Measurements from ENCODE around the gene E2F6.

Gene E2F6

DNA sequence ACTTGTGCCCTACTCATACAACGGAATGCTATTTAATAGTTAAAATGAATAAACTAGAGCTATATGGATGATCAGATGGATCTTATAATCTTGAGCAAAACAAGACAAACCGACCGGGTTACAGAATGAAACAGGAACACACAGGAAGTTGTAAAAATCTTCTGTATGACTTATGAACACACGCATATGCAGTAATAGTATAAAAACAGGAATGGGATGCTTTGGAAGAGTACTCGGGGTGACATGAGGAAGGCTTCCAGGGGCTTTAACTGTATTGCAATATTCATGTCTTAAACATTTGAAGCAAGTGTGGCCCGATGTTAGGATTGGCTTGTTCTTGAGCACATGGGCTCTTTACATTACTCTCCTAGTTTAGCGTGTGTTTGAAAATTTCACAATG is 14.9 kb upstream of the E2F6 start:
- Histone ChIP-seq H3K27ac (ENCODE audit: low read length) (no peak overlapping the region), H3K4me2 (ENCODE audit: insufficient read depth, low read length) (no peak overlapping the region)

GRCh38 chr2:11480406-11480805 is 14.4 kb upstream of the E2F6 start:
- Histone ChIP-seq H3K27me3 (ENCODE audit: insufficient read depth, low read length, poor library complexity) (no peaks in the 10 kb centered on the region), H3K36me3 (ENCODE audit: insufficient read depth, low read length) (no peaks in the 10 kb centered on the region), H3K4me1 (ENCODE audit: insufficient read depth, low read length) (no peaks in the 10 kb centered on the region), H3K4me3 (ENCODE audit: low read depth in 1 of 2, low read length in 2 of 2) (no peak overlapping the region), H3K9ac (ENCODE audit: low read depth, low read length) (no peak overlapping the region), H3K79me2 (ENCODE audit: insufficient read depth, low read length) (no peaks in the 10 kb centered on the region), H3K4me2 (ENCODE audit: insufficient read depth, low read length) (no peak overlapping the region), H3K27ac (ENCODE audit: low read length) (no peak overlapping the region), H2AFZ (ENCODE audit: low read depth, low read length) (no peak overlapping the region), H4K20me1 (ENCODE audit: insufficient read depth, low read length) (0 out of 2 replicates have a peak, but pooled peaks cover 2% of the 10 kb centered on the region), H3K9me3 (ENCODE audit: insufficient read depth, low read length, severe bottlenecking) (no peaks in the 10 kb centered on the region)
- TF ChIP-seq, protein P1, sequence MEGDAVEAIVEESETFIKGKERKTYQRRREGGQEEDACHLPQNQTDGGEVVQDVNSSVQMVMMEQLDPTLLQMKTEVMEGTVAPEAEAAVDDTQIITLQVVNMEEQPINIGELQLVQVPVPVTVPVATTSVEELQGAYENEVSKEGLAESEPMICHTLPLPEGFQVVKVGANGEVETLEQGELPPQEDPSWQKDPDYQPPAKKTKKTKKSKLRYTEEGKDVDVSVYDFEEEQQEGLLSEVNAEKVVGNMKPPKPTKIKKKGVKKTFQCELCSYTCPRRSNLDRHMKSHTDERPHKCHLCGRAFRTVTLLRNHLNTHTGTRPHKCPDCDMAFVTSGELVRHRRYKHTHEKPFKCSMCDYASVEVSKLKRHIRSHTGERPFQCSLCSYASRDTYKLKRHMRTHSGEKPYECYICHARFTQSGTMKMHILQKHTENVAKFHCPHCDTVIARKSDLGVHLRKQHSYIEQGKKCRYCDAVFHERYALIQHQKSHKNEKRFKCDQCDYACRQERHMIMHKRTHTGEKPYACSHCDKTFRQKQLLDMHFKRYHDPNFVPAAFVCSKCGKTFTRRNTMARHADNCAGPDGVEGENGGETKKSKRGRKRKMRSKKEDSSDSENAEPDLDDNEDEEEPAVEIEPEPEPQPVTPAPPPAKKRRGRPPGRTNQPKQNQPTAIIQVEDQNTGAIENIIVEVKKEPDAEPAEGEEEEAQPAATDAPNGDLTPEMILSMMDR (IDR thresholded peaks at IDR 0.05; ENCODE audit: borderline replicate concordance, extremely low read depth, low read length, poor library complexity, severe bottlenecking): no peak
- no peak for TF ChIP-seq EZH2 (IDR thresholded peaks at IDR 0.05; ENCODE audit: borderline replicate concordance, low read depth, low read length, severe bottlenecking)
- DNase-seq (no peak), ATAC-seq (ENCODE audit: insufficient read depth, low read depth) (no peak)

More for the DNA sequence above, 14.9 kb upstream of the E2F6 start:
- H3K4me3 ChIP-seq (ENCODE audit: low read depth in 1 of 2, low read length in 2 of 2): no peak overlapping the region
- H3K36me3 ChIP-seq (ENCODE audit: insufficient read depth, low read length): no peaks in the 10 kb centered on the region
- H2AFZ ChIP-seq (ENCODE audit: low read depth, low read length): no peak overlapping the region
- H3K4me1 ChIP-seq (ENCODE audit: insufficient read depth, low read length): no peaks in the 10 kb centered on the region
- H3K27me3 ChIP-seq (ENCODE audit: insufficient read depth, low read length, poor library complexity): no peaks in the 10 kb centered on the region
- no peak for DNase-seq
- H3K9ac ChIP-seq (ENCODE audit: low read depth, low read length): no peak overlapping the region
- ATAC-seq (ENCODE audit: insufficient read depth, low read depth): no peak
- TF ChIP-seq, protein P1 (IDR thresholded peaks at IDR 0.05; ENCODE audit: borderline replicate concordance, extremely low read depth, low read length, poor library complexity, severe bottlenecking): no peak
- no peak for TF ChIP-seq EZH2 (IDR thresholded peaks at IDR 0.05; ENCODE audit: borderline replicate concordance, low read depth, low read length, severe bottlenecking)
- H4K20me1 ChIP-seq (ENCODE audit: insufficient read depth, low read length): 0 out of 2 replicates have a peak, but pooled peaks cover 2% of the 10 kb centered on the region
- H3K9me3 ChIP-seq (ENCODE audit: insufficient read depth, low read length, severe bottlenecking): no peaks in the 10 kb centered on the region
- H3K79me2 ChIP-seq (ENCODE audit: insufficient read depth, low read length): no peaks in the 10 kb centered on the region

- 0 out of 2 replicates have a peak, but pooled peaks cover 2% of the 10 kb centered on the region for H4K20me1 ChIP-seq (ENCODE audit: insufficient read depth, low read length)
- no peaks in the 10 kb centered on the region for H3K27me3 ChIP-seq (ENCODE audit: insufficient read depth, low read length, poor library complexity)
- H3K4me1 ChIP-seq (ENCODE audit: insufficient read depth, low read length): no peaks in the 10 kb centered on the region
- H3K4me3 ChIP-seq (ENCODE audit: low read depth in 1 of 2, low read length in 2 of 2): no peak overlapping the region
- ATAC-seq (ENCODE audit: insufficient read depth, low read depth) (no peak), DNase-seq (no peak)
- H2AFZ ChIP-seq (ENCODE audit: low read depth, low read length): no peak overlapping the region
- TF ChIP-seq EZH2 (IDR thresholded peaks at IDR 0.05; ENCODE audit: borderline replicate concordance, low read depth, low read length, severe bottlenecking): no peak
- TF ChIP-seq, protein P1 (IDR thresholded peaks at IDR 0.05; ENCODE audit: borderline replicate concordance, extremely low read depth, low read length, poor library complexity, severe bottlenecking): no peak
- H3K27ac ChIP-seq (ENCODE audit: low read length): no peak overlapping the region
- H3K79me2 ChIP-seq (ENCODE audit: insufficient read depth, low read length): no peaks in the 10 kb centered on the region
- H3K4me2 ChIP-seq (ENCODE audit: insufficient read depth, low read length): no peak overlapping the region
- no peaks in the 10 kb centered on the region for H3K36me3 ChIP-seq (ENCODE audit: insufficient read depth, low read length)
- H3K9me3 ChIP-seq (ENCODE audit: insufficient read depth, low read length, severe bottlenecking): no peaks in the 10 kb centered on the region
- H3K9ac ChIP-seq (ENCODE audit: low read depth, low read length): no peak overlapping the region
These were observed 13.1 kb upstream of the E2F6 start for GRCh38 chr2:11478899-11479605.

Data from DND-41 (cell line).